ENCODE results near the gene GALNT4. TPM values are rescaled to one million over a fixed set of nuclear protein-coding genes. Genes with fewer than 3 reads are reported as not detected.

GALNT4 gene
- total and polyA plus RNA-seq, 10 of the 15 experiments (the other 5 are each of a cell fraction or from before 2014, with no cell fraction given) = 0.90 to 2.9 (median 1.8) TPM

DNA sequence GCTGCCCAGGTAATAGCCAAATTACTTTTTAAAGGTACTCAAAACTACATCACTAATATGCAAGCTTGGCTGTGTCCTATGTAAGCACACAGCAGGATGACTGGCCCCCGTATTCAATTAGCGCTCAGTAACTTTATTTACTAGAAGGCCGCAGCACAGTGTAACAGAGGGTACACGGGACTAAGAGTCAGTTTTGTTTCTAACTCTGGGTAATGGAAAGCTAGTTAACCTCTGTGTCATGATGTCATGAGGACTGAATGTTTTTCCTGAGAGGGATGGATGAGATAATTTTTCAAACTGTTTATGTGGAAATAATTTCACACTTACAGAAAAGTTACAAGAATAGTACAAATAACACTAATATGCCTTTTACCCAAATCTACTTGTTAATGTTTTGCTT, 27.1 kb downstream of the GALNT4 start:
- no peak for FAIRE-seq
- no peak overlapping the region for H3K4me2 ChIP-seq (ENCODE audit: control insufficient read depth, insufficient read depth)
- DNase-seq (ENCODE audit: low read depth, low spot score) = no peak
- no peak overlapping the region for H3K27ac ChIP-seq (ENCODE audit: control insufficient read depth, insufficient read depth)
- no TSS peak for BruUV-seq (replicated peaks)
- no peaks in the 10 kb centered on the region for H3K9me3 ChIP-seq (replicated peaks; ENCODE audit: control insufficient read depth, insufficient read depth, low read length)
- H3K79me2 ChIP-seq (ENCODE audit: control insufficient read depth, insufficient read depth, low read length) = no peaks in the 10 kb centered on the region
- no peaks in the 10 kb centered on the region for H3K27me3 ChIP-seq (replicated peaks in 1 of 2; ENCODE audit: control insufficient read depth in 2 of 2, insufficient read depth in 2 of 2, low read length in 1 of 2)
- intact Hi-C loops (cut with micrococcal nuclease; ENCODE audit: unreplicated experiment) = no loop called here
- RAD21 ChIA-PET (ENCODE audit: unreplicated experiment) = no interaction called here
- SMC1A ChIA-PET (ENCODE audit: uncharacterized antibody, unreplicated experiment) = interaction anchor here (1.5 kb wide), 1 partner anchor 24 kb away, joined by 5 read pairs; no protein-coding TSS in a partner anchor
- no peak overlapping the region for H3K4me3 ChIP-seq
- WGBS (ENCODE audit: insufficient coverage, insufficient replicate concordance, low lambda C conversion rate, missing lambda C conversion rate) = 100% methylated on average over 4 of the region's 4 CpGs
- CTCF ChIA-PET = no interaction called here
- H4K20me1 ChIP-seq (ENCODE audit: control insufficient read depth, insufficient read depth) = no peaks in the 10 kb centered on the region
- POLR2A ChIA-PET = interaction anchor here (1.0 to 1.2 kb wide), 2 partner anchors 25 to 29 kb away, joined by 3 read pairs; partner anchors contain the start of gene POC1B
- H2AFZ ChIP-seq (ENCODE audit: control insufficient read depth, low read depth, low read length) = no peak overlapping the region
- H3K4me1 ChIP-seq (ENCODE audit: control insufficient read depth, insufficient read depth, low read length) = peaks cover 3% of the 10 kb centered on the region; the same call in 1 of the 2 replicates
- ATAC-seq = no peak
- H3K9ac ChIP-seq (ENCODE audit: control insufficient read depth, insufficient read depth, low read length) = no peak overlapping the region
- in situ Hi-C loops (cut with MboI) = no loop called here
- H3K36me3 ChIP-seq (ENCODE audit: control insufficient read depth in 2 of 2, insufficient read depth in 2 of 2, low read length in 1 of 2) = no peaks in the 10 kb centered on the region
- TF ChIP-seq SIN3A (IDR thresholded peaks at IDR 0.05; ENCODE audit: low read depth, low read length) = no peak
- no peak for TF ChIP-seq CBX5 (IDR thresholded peaks at IDR 0.05; ENCODE audit: low read depth)
- TF ChIP-seq ESRRA (IDR thresholded peaks at IDR 0.05; ENCODE audit: low read length) = no peak
- TF ChIP-seq SUPT20H (IDR thresholded peaks at IDR 0.05; ENCODE audit: borderline replicate concordance, control insufficient read depth, low read depth, low read length) = no peak
- TF ChIP-seq IKZF1 (conservative IDR thresholded peaks at IDR 0.05) = no peak
- TF ChIP-seq, protein P1, sequence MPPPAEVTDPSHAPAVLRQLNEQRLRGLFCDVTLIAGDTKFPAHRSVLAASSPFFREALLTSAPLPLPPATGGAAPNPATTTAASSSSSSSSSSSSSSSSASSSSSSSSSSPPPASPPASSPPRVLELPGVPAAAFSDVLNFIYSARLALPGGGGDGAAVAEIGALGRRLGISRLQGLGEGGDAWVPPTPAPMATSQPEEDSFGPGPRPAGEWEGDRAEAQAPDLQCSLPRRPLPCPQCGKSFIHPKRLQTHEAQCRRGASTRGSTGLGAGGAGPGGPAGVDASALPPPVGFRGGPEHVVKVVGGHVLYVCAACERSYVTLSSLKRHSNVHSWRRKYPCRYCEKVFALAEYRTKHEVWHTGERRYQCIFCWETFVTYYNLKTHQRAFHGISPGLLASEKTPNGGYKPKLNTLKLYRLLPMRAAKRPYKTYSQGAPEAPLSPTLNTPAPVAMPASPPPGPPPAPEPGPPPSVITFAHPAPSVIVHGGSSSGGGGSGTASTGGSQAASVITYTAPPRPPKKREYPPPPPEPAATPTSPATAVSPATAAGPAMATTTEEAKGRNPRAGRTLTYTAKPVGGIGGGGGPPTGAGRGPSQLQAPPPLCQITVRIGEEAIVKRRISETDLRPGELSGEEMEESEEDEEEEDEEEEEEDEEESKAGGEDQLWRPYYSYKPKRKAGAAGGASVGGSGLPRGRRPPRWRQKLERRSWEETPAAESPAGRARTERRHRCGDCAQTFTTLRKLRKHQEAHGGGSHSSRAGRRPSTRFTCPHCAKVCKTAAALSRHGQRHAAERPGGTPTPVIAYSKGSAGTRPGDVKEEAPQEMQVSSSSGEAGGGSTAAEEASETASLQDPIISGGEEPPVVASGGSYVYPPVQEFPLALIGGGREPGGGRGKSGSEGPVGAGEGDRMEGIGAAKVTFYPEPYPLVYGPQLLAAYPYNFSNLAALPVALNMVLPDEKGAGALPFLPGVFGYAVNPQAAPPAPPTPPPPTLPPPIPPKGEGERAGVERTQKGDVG (CRISPR knock-in tag; IDR thresholded peaks at IDR 0.05) = no peak
- no peak for TF ChIP-seq BHLHE40 (IDR thresholded peaks at IDR 0.05; ENCODE audit: borderline replicate concordance in 1 of 2, low read depth in 2 of 2, low read length in 1 of 2)
- TF ChIP-seq RUNX3 (IDR thresholded peaks at IDR 0.05; ENCODE audit: low read length) = no peak
- TF ChIP-seq NFYA (IDR thresholded peaks at IDR 0.05; ENCODE audit: borderline replicate concordance, low read depth, low read length) = no peak
- TF ChIP-seq, protein P2, sequence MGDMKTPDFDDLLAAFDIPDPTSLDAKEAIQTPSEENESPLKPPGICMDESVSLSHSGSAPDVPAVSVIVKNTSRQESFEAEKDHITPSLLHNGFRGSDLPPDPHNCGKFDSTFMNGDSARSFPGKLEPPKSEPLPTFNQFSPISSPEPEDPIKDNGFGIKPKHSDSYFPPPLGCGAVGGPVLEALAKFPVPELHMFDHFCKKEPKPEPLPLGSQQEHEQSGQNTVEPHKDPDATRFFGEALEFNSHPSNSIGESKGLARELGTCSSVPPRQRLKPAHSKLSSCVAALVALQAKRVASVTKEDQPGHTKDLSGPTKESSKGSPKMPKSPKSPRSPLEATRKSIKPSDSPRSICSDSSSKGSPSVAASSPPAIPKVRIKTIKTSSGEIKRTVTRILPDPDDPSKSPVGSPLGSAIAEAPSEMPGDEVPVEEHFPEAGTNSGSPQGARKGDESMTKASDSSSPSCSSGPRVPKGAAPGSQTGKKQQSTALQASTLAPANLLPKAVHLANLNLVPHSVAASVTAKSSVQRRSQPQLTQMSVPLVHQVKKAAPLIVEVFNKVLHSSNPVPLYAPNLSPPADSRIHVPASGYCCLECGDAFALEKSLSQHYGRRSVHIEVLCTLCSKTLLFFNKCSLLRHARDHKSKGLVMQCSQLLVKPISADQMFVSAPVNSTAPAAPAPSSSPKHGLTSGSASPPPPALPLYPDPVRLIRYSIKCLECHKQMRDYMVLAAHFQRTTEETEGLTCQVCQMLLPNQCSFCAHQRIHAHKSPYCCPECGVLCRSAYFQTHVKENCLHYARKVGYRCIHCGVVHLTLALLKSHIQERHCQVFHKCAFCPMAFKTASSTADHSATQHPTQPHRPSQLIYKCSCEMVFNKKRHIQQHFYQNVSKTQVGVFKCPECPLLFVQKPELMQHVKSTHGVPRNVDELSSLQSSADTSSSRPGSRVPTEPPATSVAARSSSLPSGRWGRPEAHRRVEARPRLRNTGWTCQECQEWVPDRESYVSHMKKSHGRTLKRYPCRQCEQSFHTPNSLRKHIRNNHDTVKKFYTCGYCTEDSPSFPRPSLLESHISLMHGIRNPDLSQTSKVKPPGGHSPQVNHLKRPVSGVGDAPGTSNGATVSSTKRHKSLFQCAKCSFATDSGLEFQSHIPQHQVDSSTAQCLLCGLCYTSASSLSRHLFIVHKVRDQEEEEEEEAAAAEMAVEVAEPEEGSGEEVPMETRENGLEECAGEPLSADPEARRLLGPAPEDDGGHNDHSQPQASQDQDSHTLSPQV (IDR thresholded peaks at IDR 0.05) = no peak
